Naive thymus-derived CD4-positive, alpha-beta T cell (primary cell): ENCODE data around the gene RASAL2. TPM values are rescaled to one million over a fixed set of nuclear protein-coding genes. Genes with fewer than 3 reads are reported as not detected.
A peak's percentile ranks its signal among the peaks of the same experiment; 100 is the strongest.
"Not testable (repeated sequence)": the region's sequence is repeated elsewhere in the genome, so short reads cannot be mapped to it uniquely, and the experiment has no call there.

ENCODE experiments used
- ATAC-seq: fragments of 150-1000 bp; cut with Tn5 transposase; 2 replicates; pipeline ENCODE4 v1.10.0; 2021; ENCODE audit warnings: mild to moderate bottlenecking, moderate library complexity
- CTCF ChIA-PET: fragments of 350-600 bp; sonication (Branson Sonifier 250); formaldehyde crosslinking; loops from one replicate; lab custom pipeline; 2021; ENCODE audit warnings: antibody characterized with exemption; lab: Charles Lee
- POLR2A ChIA-PET: fragments of 350-600 bp; sonication (Branson Sonifier 250); formaldehyde crosslinking; loops from one replicate; lab custom pipeline; 2021; ENCODE audit warnings: antibody characterized with exemption, inconsistent platforms; lab: Charles Lee
- DNase-seq, 9 donors: peaks; one replicate each; pipeline versions ENCODE4 v3.0.0 to v3.0.0-alpha.2; 2020 to 2022; ENCODE audit warnings: mixed read lengths in 1 of 9
- H3K27ac ChIP-seq: one replicate; pipeline ENCODE4 v1.7.0; 2013; ENCODE audit warnings: mild to moderate bottlenecking, low read depth, low read length, moderate library complexity
- H3K27me3 ChIP-seq, 2 donors: one replicate each; pipeline ENCODE4 v1.7.0; 2013; ENCODE audit warnings: low read length in 2 of 2, mild to moderate bottlenecking in 2 of 2, moderate library complexity in 2 of 2; ENCODE audit not compliant: control insufficient read depth in 2 of 2, insufficient read depth in 2 of 2
- H3K36me3 ChIP-seq, 3 experiments: 1 replicate in 2 of 3; 2 replicates in 1 of 3; pipeline ENCODE4 v1.7.0; 2013; ENCODE audit warnings: low read length in 3 of 3, mild to moderate bottlenecking in 3 of 3, moderate library complexity in 1 of 3; ENCODE audit not compliant: insufficient read depth in 3 of 3, control insufficient read depth in 2 of 3
- H3K4me1 ChIP-seq, 2 donors: one replicate each; pipeline ENCODE4 v1.7.0; 2013; ENCODE audit warnings: low read length in 2 of 2, mild to moderate bottlenecking in 2 of 2, moderate library complexity in 1 of 2; ENCODE audit not compliant: control insufficient read depth in 2 of 2, insufficient read depth in 2 of 2
- H3K4me3 ChIP-seq: 2 replicates; pipeline ENCODE4 v1.7.0; 2013; ENCODE audit warnings: mild to moderate bottlenecking, low read length
- H3K9me3 ChIP-seq, 3 experiments: 1 replicate in 2 of 3; 2 replicates in 1 of 3; pipeline ENCODE4 v1.7.0; 2013; ENCODE audit warnings: low read length in 3 of 3; ENCODE audit not compliant: control insufficient read depth in 2 of 3
- H3K27ac Mint-ChIP-seq, 9 donors: one replicate each; pipeline ENCODE4 v1.8.0; 2020 to 2022; ENCODE audit warnings: mixed read lengths in 9 of 9, mild to moderate bottlenecking in 8 of 9, moderate library complexity in 5 of 9, inconsistent platforms in 2 of 9
- H3K27me3 Mint-ChIP-seq, 5 donors: one replicate each; pipeline ENCODE4 v1.8.0; 2021 to 2022; ENCODE audit warnings: mixed read lengths in 5 of 5, mild to moderate bottlenecking in 1 of 5
- H3K36me3 Mint-ChIP-seq, 5 donors: one replicate each; pipeline ENCODE4 v1.8.0; 2020 to 2022; ENCODE audit warnings: mixed read lengths in 5 of 5, mild to moderate bottlenecking in 3 of 5, inconsistent platforms in 1 of 5
- H3K4me1 Mint-ChIP-seq, 7 donors: one replicate each; pipeline ENCODE4 v1.8.0; 2020 to 2022; ENCODE audit warnings: mixed read lengths in 7 of 7, mild to moderate bottlenecking in 3 of 7, inconsistent platforms in 1 of 7
- H3K4me3 Mint-ChIP-seq, 10 donors: one replicate each; pipeline ENCODE4 v1.8.0; 2020 to 2022; ENCODE audit warnings: mild to moderate bottlenecking in 10 of 10, mixed read lengths in 10 of 10, moderate library complexity in 6 of 10, inconsistent platforms in 2 of 10
- H3K9me3 Mint-ChIP-seq, 11 donors: one replicate each; pipeline ENCODE4 v1.8.0; 2020 to 2022; ENCODE audit warnings: mixed read lengths in 11 of 11, mild to moderate bottlenecking in 4 of 11, inconsistent platforms in 1 of 11, moderate library complexity in 1 of 11
- intact Hi-C, 2 donors: fragments of 100-400 bp; cut with micrococcal nuclease; formaldehyde crosslinking; loops; one replicate each; pipeline ENCODE4 v1.15.1; 2023
- polyA plus RNA-seq, 2 donors: library from polyadenylated mRNA; unstranded; fragments of 300-500 nt; fragmentation: Illumina TruSeq; gene quantifications; one replicate each; pipeline ENCODE4 v1.2.3, GENCODE V29; 2021
- total RNA-seq, 6 experiments: library from RNA in 5 of 6; stranded (reverse) in 5 of 6; gene quantifications; 1 replicate in 5 of 6; 2 replicates in 1 of 6; pipeline ENCODE4 v1.2.3 and lab custom pipeline; 2021 to 2026

RASAL2 gene
- total and polyA plus RNA-seq, 7 experiments from 2014 or later = 0.11 to 0.69 (median 0.15) TPM; not detected in 3

- no peaks in the 10 kb centered on the region for H3K27me3 ChIP-seq
- no peaks in the 10 kb centered on the region for H3K4me1 Mint-ChIP-seq
- ATAC-seq = no peak
- no peak overlapping the region for H3K4me3 Mint-ChIP-seq
- no peaks in the 10 kb centered on the region for H3K36me3 Mint-ChIP-seq
- no peaks in the 10 kb centered on the region for H3K36me3 ChIP-seq
- intact Hi-C loops = no loop called here
- H3K27me3 Mint-ChIP-seq = peaks cover 0 to 5% (median 0%) of the 10 kb centered on the region in 5 donors
- H3K4me3 ChIP-seq = no peak overlapping the region
- POLR2A ChIA-PET = no interaction called here
- H3K9me3 ChIP-seq = no peaks in the 10 kb centered on the region
- DNase-seq = no peak
- peaks cover 0 to 13% (median 2%) of the 10 kb centered on the region in 11 donors for H3K9me3 Mint-ChIP-seq
- H3K27ac Mint-ChIP-seq = no peak overlapping the region
- no peaks in the 10 kb centered on the region for H3K4me1 ChIP-seq
- no peak overlapping the region for H3K27ac ChIP-seq
- CTCF ChIA-PET = no interaction called here
Measured at GRCh38 chr1:178115260-178115659, 21.4 kb downstream of the RASAL2 start.

GRCh38 chr1:178118524-178118923, 24.6 kb downstream of the RASAL2 start:
- no peak for DNase-seq
- H3K27ac ChIP-seq = no peak overlapping the region
- no peak overlapping the region for H3K4me3 ChIP-seq
- H3K4me1 Mint-ChIP-seq = peaks cover 0 to 3% (median 0%) of the 10 kb centered on the region in 7 donors
- intact Hi-C loops = no loop called here
- POLR2A ChIA-PET = no interaction called here
- CTCF ChIA-PET = no interaction called here
- no peaks in the 10 kb centered on the region for H3K27me3 ChIP-seq
- H3K27me3 Mint-ChIP-seq = peaks cover 0 to 5% (median 0%) of the 10 kb centered on the region in 5 donors
- no peaks in the 10 kb centered on the region for H3K36me3 ChIP-seq
- no peaks in the 10 kb centered on the region for H3K4me1 ChIP-seq
- H3K4me3 Mint-ChIP-seq = no peak overlapping the region
- peaks cover 0 to 13% (median 0%) of the 10 kb centered on the region in 11 donors for H3K9me3 Mint-ChIP-seq
- H3K36me3 Mint-ChIP-seq = no peaks in the 10 kb centered on the region
- H3K9me3 ChIP-seq = no peaks in the 10 kb centered on the region
- ATAC-seq = no peak
- no peak overlapping the region for H3K27ac Mint-ChIP-seq

GRCh38 chr1:178119628-178120027, 25.7 kb downstream of the RASAL2 start:
- Mint-ChIP-seq H3K27me3 (peaks cover 0 to 5% (median 0%) of the 10 kb centered on the region in 5 donors), H3K9me3 (peaks cover 0 to 13% (median 0%) of the 10 kb centered on the region in 11 donors), H3K27ac (no peak overlapping the region), H3K4me3 (no peak overlapping the region), H3K36me3 (no peaks in the 10 kb centered on the region), H3K4me1 (peaks cover 0 to 3% (median 0%) of the 10 kb centered on the region in 7 donors)
- DNase-seq (no peak), ATAC-seq (peak; percentile 60)
- H3K9me3 ChIP-seq = no peaks in the 10 kb centered on the region
- ChIA-PET CTCF (no interaction called here), POLR2A (no interaction called here)
- H3K36me3 ChIP-seq = no peaks in the 10 kb centered on the region
- intact Hi-C loops = no loop called here
- H3K4me1 ChIP-seq = no peaks in the 10 kb centered on the region
- H3K4me3 ChIP-seq = no peak overlapping the region
- no peaks in the 10 kb centered on the region for H3K27me3 ChIP-seq
- H3K27ac ChIP-seq = no peak overlapping the region

GRCh38 chr1:178120088-178120487, 26.2 kb downstream of the RASAL2 start:
- intact Hi-C loops = no loop called here
- no peaks in the 10 kb centered on the region for H3K27me3 ChIP-seq
- DNase-seq (no peak), ATAC-seq (no peak)
- no peak overlapping the region for H3K27ac Mint-ChIP-seq
- peaks cover 0 to 11% (median 0%) of the 10 kb centered on the region in 11 donors for H3K9me3 Mint-ChIP-seq
- no peak overlapping the region for H3K4me3 Mint-ChIP-seq
- peaks cover 0 to 4% (median 0%) of the 10 kb centered on the region in 5 donors for H3K27me3 Mint-ChIP-seq
- H3K36me3 ChIP-seq = no peaks in the 10 kb centered on the region
- H3K27ac ChIP-seq = no peak overlapping the region
- H3K9me3 ChIP-seq = no peaks in the 10 kb centered on the region
- H3K4me1 Mint-ChIP-seq = peaks cover 0 to 3% (median 0%) of the 10 kb centered on the region in 7 donors
- H3K4me3 ChIP-seq = no peak overlapping the region
- ChIA-PET CTCF (no interaction called here), POLR2A (no interaction called here)
- no peaks in the 10 kb centered on the region for H3K4me1 ChIP-seq
- H3K36me3 Mint-ChIP-seq = no peaks in the 10 kb centered on the region

DNA sequence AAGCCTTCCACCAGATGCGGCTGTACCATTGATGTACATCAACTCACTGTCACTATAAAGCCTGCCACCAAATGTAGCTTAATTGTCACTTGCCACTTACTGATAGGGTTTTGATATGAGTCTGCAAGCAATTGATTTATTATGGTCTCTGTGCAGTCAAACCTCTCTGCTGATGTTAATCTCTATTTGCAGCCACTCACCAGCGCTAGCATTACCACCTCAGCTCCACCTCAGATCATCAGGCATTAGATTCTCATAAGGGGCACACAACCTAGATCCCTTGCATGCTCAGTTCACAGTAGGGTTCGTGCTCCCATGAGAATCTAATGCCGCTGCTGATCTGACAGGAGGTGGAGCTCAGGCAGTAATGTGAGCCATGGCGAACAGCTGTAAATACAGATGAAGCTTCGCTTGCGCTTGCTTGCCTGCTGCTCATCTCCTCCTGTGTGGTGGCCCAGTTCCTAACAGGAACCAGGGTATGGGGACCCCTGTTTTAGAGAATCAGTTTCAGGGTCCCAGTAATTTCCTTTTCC, 26.7 kb downstream of the RASAL2 start:
- H3K27me3 Mint-ChIP-seq, H3K36me3 ChIP-seq, CTCF ChIA-PET, H3K27ac ChIP-seq, H3K27me3 ChIP-seq, H3K4me3 ChIP-seq, H3K4me3 Mint-ChIP-seq, H3K9me3 ChIP-seq, DNase-seq, ATAC-seq, H3K4me1 ChIP-seq, intact Hi-C loops, H3K4me1 Mint-ChIP-seq, H3K36me3 Mint-ChIP-seq, H3K27ac Mint-ChIP-seq, H3K9me3 Mint-ChIP-seq, POLR2A ChIA-PET: not testable (repeated sequence)

DNA sequence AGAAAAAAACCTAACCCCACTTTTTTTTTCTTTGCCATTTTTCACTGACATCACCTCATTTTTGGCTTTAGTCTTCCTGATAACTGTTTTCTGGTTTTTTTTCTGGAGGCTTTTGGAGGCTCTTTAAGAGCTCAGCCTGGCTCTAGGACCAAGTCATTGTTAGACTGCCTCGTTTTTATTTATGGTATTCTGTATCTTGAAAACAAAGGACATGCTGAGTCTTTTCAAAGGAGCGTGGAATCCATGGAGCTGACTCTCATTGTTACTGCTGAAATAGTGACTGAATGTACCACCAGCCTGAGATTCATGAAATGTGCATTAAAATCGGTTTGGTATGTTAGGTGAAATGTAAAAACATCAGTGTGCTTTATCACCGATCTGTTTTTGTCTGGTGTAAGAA, 28.0 kb downstream of the RASAL2 start:
- peaks cover 0 to 5% (median 0%) of the 10 kb centered on the region in 11 donors for H3K9me3 Mint-ChIP-seq
- peaks cover 0 to 3% (median 0%) of the 10 kb centered on the region in 7 donors for H3K4me1 Mint-ChIP-seq
- Histone ChIP-seq H3K27ac (no peak overlapping the region), H3K4me1 (no peaks in the 10 kb centered on the region), H3K9me3 (no peaks in the 10 kb centered on the region), H3K27me3 (no peaks in the 10 kb centered on the region), H3K4me3 (no peak overlapping the region), H3K36me3 (no peaks in the 10 kb centered on the region)
- H3K36me3 Mint-ChIP-seq = no peaks in the 10 kb centered on the region
- no peak for DNase-seq
- CTCF ChIA-PET = no interaction called here
- no peak overlapping the region for H3K27ac Mint-ChIP-seq
- no peak for ATAC-seq
- no peaks in the 10 kb centered on the region for H3K27me3 Mint-ChIP-seq
- no peak overlapping the region for H3K4me3 Mint-ChIP-seq
- intact Hi-C loops = no loop called here
- POLR2A ChIA-PET = no interaction called here

GRCh38 chr1:178122283-178122682, 28.4 kb downstream of the RASAL2 start:
- Histone ChIP-seq H3K27ac (no peak overlapping the region), H3K36me3 (no peaks in the 10 kb centered on the region), H3K9me3 (no peaks in the 10 kb centered on the region), H3K4me3 (no peak overlapping the region), H3K27me3 (no peaks in the 10 kb centered on the region), H3K4me1 (no peaks in the 10 kb centered on the region)
- Mint-ChIP-seq H3K27ac (no peak overlapping the region), H3K4me1 (peaks cover 0 to 3% (median 0%) of the 10 kb centered on the region in 7 donors), H3K27me3 (no peaks in the 10 kb centered on the region), H3K36me3 (no peaks in the 10 kb centered on the region), H3K4me3 (no peak overlapping the region), H3K9me3 (peaks cover 0 to 5% (median 0%) of the 10 kb centered on the region in 11 donors)
- ATAC-seq (no peak), DNase-seq (no peak)
- POLR2A ChIA-PET = no interaction called here
- CTCF ChIA-PET = no interaction called here
- intact Hi-C loops = no loop called here
